Activated CD4-positive, alpha-beta T cell treated with anti-CD3 and anti-CD28 coated beads for 36 hours (primary cell): Measurements from ENCODE around the gene MUC3A. TPM values are rescaled to one million over a fixed set of nuclear protein-coding genes. Genes with fewer than 3 reads are reported as not detected.
"Not testable (repeated sequence)": the region's sequence is repeated elsewhere in the genome, so short reads cannot be mapped to it uniquely, and the experiment has no call there.

Experiments
- ATAC-seq: fragments of 200-7000 bp; cut with Tn5 transposase; one replicate; pipeline ENCODE4 v1.10.0; 2021; ENCODE audit warnings: mild to moderate bottlenecking, moderate library complexity
- CTCF ChIA-PET: fragments of 350-600 bp; sonication (Branson Sonifier 250); formaldehyde crosslinking; loops from one replicate; lab custom pipeline; 2021; ENCODE audit warnings: antibody characterized with exemption; lab: Charles Lee
- POLR2A ChIA-PET: fragments of 350-600 bp; sonication (Branson Sonifier 250); formaldehyde crosslinking; loops from one replicate; lab custom pipeline; 2021; ENCODE audit warnings: antibody characterized with exemption, inconsistent platforms; lab: Charles Lee
- DNase-seq: peaks from one replicate; pipeline ENCODE4 v3.0.0-alpha.2; 2020
- H3K27ac Mint-ChIP-seq: one replicate; pipeline ENCODE4 v1.8.0; 2021; ENCODE audit warnings: mixed read lengths
- H3K27me3 Mint-ChIP-seq: one replicate; pipeline ENCODE4 v1.8.0; 2021; ENCODE audit warnings: mixed read lengths
- H3K36me3 Mint-ChIP-seq: one replicate; pipeline ENCODE4 v1.8.0; 2021; ENCODE audit warnings: low read depth, mixed read lengths
- H3K4me1 Mint-ChIP-seq: one replicate; pipeline ENCODE4 v1.8.0; 2021; ENCODE audit warnings: mixed read lengths
- H3K4me3 Mint-ChIP-seq: one replicate; pipeline ENCODE4 v1.8.0; 2021; ENCODE audit warnings: mild to moderate bottlenecking, moderate library complexity, mixed read lengths
- H3K9me3 Mint-ChIP-seq: one replicate; pipeline ENCODE4 v1.8.0; 2021; ENCODE audit warnings: low read depth, mixed read lengths
- intact Hi-C, 2 experiments: fragments of 100-400 bp; cut with DNase I in 1 of 2; cut with micrococcal nuclease in 1 of 2; formaldehyde crosslinking; loops; one replicate each; pipeline versions ENCODE4 v1.14.2 to v1.15.1; 2022 to 2024; cut with DNase I, micrococcal nuclease
- total RNA-seq, 2 experiments: library from RNA; stranded (reverse); gene quantifications; one replicate each; pipeline ENCODE4 v1.2.3, GENCODE V29; 2021

MUC3A gene
- not detected for total RNA-seq

GRCh38 chr7:100949227-100949932 is at the start of gene MUC3A:
MUC3A (plus strand) TSS chr7:100949534; CDS start chr7:100949625, 91 bp downstream.
- Mint-ChIP-seq H3K4me3 (no peak within 1 kb of the TSS), H3K36me3 (no peaks in the 10 kb centered on the region), H3K27ac (no peak within 1 kb of the TSS), H3K9me3 (no peaks in the 10 kb centered on the region), H3K4me1 (no peaks in the 10 kb centered on the region), H3K27me3 (peaks cover 18% of the 10 kb centered on the region)
- ATAC-seq (no peak), DNase-seq (no peak)
- ChIA-PET CTCF (interaction anchor here (0.6 kb wide), 1 partner anchor 390 kb away, joined by 3 read pairs; no protein-coding TSS in a partner anchor), POLR2A (no interaction called here)
- intact Hi-C loops = no loop called here

GRCh38 chr7:100900978-100901377 is 48.4 kb upstream of the MUC3A start:
- H3K4me3 Mint-ChIP-seq = no peak overlapping the region
- ATAC-seq = no peak
- CTCF ChIA-PET = interaction anchor here (0.8 to 1.2 kb wide), 4 partner anchors 11 to 1528 kb away, joined by 3 to 5 read pairs (median 4); partner anchors contain the start of gene UFSP1
- H3K4me1 Mint-ChIP-seq = peaks cover 6% of the 10 kb centered on the region
- H3K9me3 Mint-ChIP-seq = no peaks in the 10 kb centered on the region
- no peak overlapping the region for H3K27ac Mint-ChIP-seq
- H3K27me3 Mint-ChIP-seq = peaks cover 22% of the 10 kb centered on the region
- H3K36me3 Mint-ChIP-seq = no peaks in the 10 kb centered on the region
- POLR2A ChIA-PET = no interaction called here
- DNase-seq = no peak
- intact Hi-C loops = no loop called here

- Mint-ChIP-seq H3K27me3 (peaks cover 17% of the 10 kb centered on the region), H3K4me3 (no peak overlapping the region), H3K9me3 (no peaks in the 10 kb centered on the region), H3K27ac (no peak overlapping the region), H3K36me3 (no peaks in the 10 kb centered on the region), H3K4me1 (peaks cover 2% of the 10 kb centered on the region)
- ChIA-PET POLR2A (no interaction called here), CTCF (interaction anchor here (1.0 to 2.0 kb wide), 3 partner anchors 56 to 155 kb away, joined by 4 to 5 read pairs (median 5); no protein-coding TSS in a partner anchor)
- intact Hi-C loops = no loop called here
- ATAC-seq (no peak), DNase-seq (no peak)
Observed at GRCh38 chr7:100901921-100902332, 47.4 kb upstream of the MUC3A start.

GRCh38 chr7:100902638-100903037 is 46.7 kb upstream of the MUC3A start:
- peaks cover 14% of the 10 kb centered on the region for H3K27me3 Mint-ChIP-seq
- H3K4me1 Mint-ChIP-seq = no peaks in the 10 kb centered on the region
- ATAC-seq (no peak), DNase-seq (no peak)
- H3K9me3 Mint-ChIP-seq = no peaks in the 10 kb centered on the region
- no peaks in the 10 kb centered on the region for H3K36me3 Mint-ChIP-seq
- ChIA-PET CTCF (interaction anchor here (2.0 kb wide), 1 partner anchor 55 kb away, joined by 4 read pairs; no protein-coding TSS in a partner anchor), POLR2A (no interaction called here)
- intact Hi-C loops = no loop called here
- H3K27ac Mint-ChIP-seq = no peak overlapping the region
- H3K4me3 Mint-ChIP-seq = no peak overlapping the region

GRCh38 chr7:100908512-100908911 is 40.8 kb upstream of the MUC3A start:
- POLR2A ChIA-PET = no interaction called here

GRCh38 chr7:100910443-100910842 is 38.9 kb upstream of the MUC3A start:
- DNase-seq, ATAC-seq, H3K4me1 Mint-ChIP-seq, H3K27ac Mint-ChIP-seq, H3K27me3 Mint-ChIP-seq, H3K4me3 Mint-ChIP-seq, POLR2A ChIA-PET, intact Hi-C loops, H3K36me3 Mint-ChIP-seq, H3K9me3 Mint-ChIP-seq: not testable (repeated sequence)
- CTCF ChIA-PET = interaction anchor here (0.6 kb wide), 1 partner anchor 401 kb away, joined by 3 read pairs; no protein-coding TSS in a partner anchor

More at GRCh38 chr7:100908512-100908911, 40.8 kb upstream of the MUC3A start:
- DNase-seq = no peak
- CTCF ChIA-PET = no interaction called here
- Mint-ChIP-seq H3K27me3 (peaks cover 7% of the 10 kb centered on the region), H3K9me3 (no peaks in the 10 kb centered on the region), H3K36me3 (no peaks in the 10 kb centered on the region), H3K4me3 (no peak overlapping the region), H3K27ac (no peak overlapping the region), H3K4me1 (no peaks in the 10 kb centered on the region)
- intact Hi-C loops = no loop called here
- no peak for ATAC-seq

GRCh38 chr7:100911484-100911883 is 37.9 kb upstream of the MUC3A start:
- ATAC-seq = no peak
- CTCF ChIA-PET = interaction anchor here (0.7 kb wide), 1 partner anchor 169 kb away, joined by 3 read pairs; no protein-coding TSS in a partner anchor
- H3K27ac Mint-ChIP-seq = no peak overlapping the region

GRCh38 chr7:100914208-100914878 is 35.0 kb upstream of the MUC3A start:
- no peak for DNase-seq
- no peaks in the 10 kb centered on the region for H3K36me3 Mint-ChIP-seq
- ChIA-PET POLR2A (no interaction called here), CTCF (interaction anchor here (0.7 kb wide), 1 partner anchor 296 kb away, joined by 4 read pairs; no protein-coding TSS in a partner anchor)
- intact Hi-C loops = no loop called here
- no peak overlapping the region for H3K27ac Mint-ChIP-seq
- ATAC-seq = no peak
- H3K27me3 Mint-ChIP-seq = peaks cover 11% of the 10 kb centered on the region
- H3K4me3 Mint-ChIP-seq = no peak overlapping the region
- H3K4me1 Mint-ChIP-seq = peaks cover 4% of the 10 kb centered on the region
- H3K9me3 Mint-ChIP-seq = no peaks in the 10 kb centered on the region

More at GRCh38 chr7:100911484-100911883, 37.9 kb upstream of the MUC3A start:
- no peaks in the 10 kb centered on the region for H3K9me3 Mint-ChIP-seq
- peaks cover 10% of the 10 kb centered on the region for H3K27me3 Mint-ChIP-seq
- POLR2A ChIA-PET = interaction anchor here (0.6 kb wide), 1 partner anchor 21 kb away, joined by 3 read pairs; no protein-coding TSS in a partner anchor
- DNase-seq = no peak
- H3K36me3 Mint-ChIP-seq = no peaks in the 10 kb centered on the region
- H3K4me1 Mint-ChIP-seq = peaks cover 4% of the 10 kb centered on the region
- H3K4me3 Mint-ChIP-seq = no peak overlapping the region
- intact Hi-C loops = no loop called here

GRCh38 chr7:100914879-100915447 is 34.4 kb upstream of the MUC3A start:
- ATAC-seq = peak; percentile 92
- H3K9me3 Mint-ChIP-seq = no peaks in the 10 kb centered on the region
- ChIA-PET CTCF (no interaction called here), POLR2A (no interaction called here)
- DNase-seq = peak; percentile 36
- no peaks in the 10 kb centered on the region for H3K36me3 Mint-ChIP-seq
- intact Hi-C loops = no loop called here
- peaks cover 4% of the 10 kb centered on the region for H3K4me1 Mint-ChIP-seq
- peaks cover 13% of the 10 kb centered on the region for H3K27me3 Mint-ChIP-seq
- no peak overlapping the region for H3K4me3 Mint-ChIP-seq
- peak overlapping the region; percentile 11 for H3K27ac Mint-ChIP-seq

GRCh38 chr7:100919335-100919734 is 30.0 kb upstream of the MUC3A start:
- H3K27ac Mint-ChIP-seq, H3K9me3 Mint-ChIP-seq, POLR2A ChIA-PET, H3K4me1 Mint-ChIP-seq, H3K36me3 Mint-ChIP-seq, ATAC-seq, H3K4me3 Mint-ChIP-seq, DNase-seq, intact Hi-C loops: not testable (repeated sequence)
- peaks cover 27% of the 10 kb centered on the region for H3K27me3 Mint-ChIP-seq
- CTCF ChIA-PET = interaction anchor here (0.8 kb wide), 1 partner anchor 45 kb away, joined by 4 read pairs; no protein-coding TSS in a partner anchor

- H3K9me3 Mint-ChIP-seq, H3K27ac Mint-ChIP-seq, H3K4me3 Mint-ChIP-seq, H3K36me3 Mint-ChIP-seq, CTCF ChIA-PET, DNase-seq, ATAC-seq, H3K4me1 Mint-ChIP-seq, POLR2A ChIA-PET, intact Hi-C loops: not testable (repeated sequence)
- H3K27me3 Mint-ChIP-seq = peaks cover 27% of the 10 kb centered on the region
Observed at GRCh38 chr7:100919779-100920437, 29.4 kb upstream of the MUC3A start.
